Stimulated activated CD8-positive, alpha-beta memory T cell treated with anti-CD3 and anti-CD28 coated beads, Interleukin-4, amount 100 ng/mL, for 1 hour (primary cell): Measurements from ENCODE around the gene CEACAM7.
A peak's percentile ranks its signal among the peaks of the same experiment; 100 is the strongest.
"Not testable (repeated sequence)": the region's sequence is repeated elsewhere in the genome, so short reads cannot be mapped to it uniquely, and the experiment has no call there.

Experiments
- DNase-seq, 2 donors: peaks; one replicate each; pipeline ENCODE4 v3.0.0-alpha.2; 2020; ENCODE audit warnings: low read depth in 2 of 2, low spot score in 1 of 2

The CEACAM7 gene

GRCh38 chr19:41657157-41657556 lies 30.9 kb downstream of the CEACAM7 start:
- DNase-seq = no peak

- DNase-seq = not testable (repeated sequence)
These were observed 31.3 kb downstream of the CEACAM7 start for GRCh38 chr19:41656756-41657155.

GRCh38 chr19:41652250-41652649 lies 35.8 kb downstream of the CEACAM7 start:
- DNase-seq = no peak

- no peak for DNase-seq
These were observed 38.2 kb downstream of the CEACAM7 start for GRCh38 chr19:41649827-41650226.

GRCh38 chr19:41646589-41647204 lies 41.4 kb downstream of the CEACAM7 start:
- DNase-seq = no peak

- DNase-seq = peak; percentile 51 to 55
These were observed 46.1 kb downstream of the CEACAM7 start for GRCh38 chr19:41641879-41642485.

- DNase-seq = no peak
These were observed 49.4 kb downstream of the CEACAM7 start for GRCh38 chr19:41638641-41639081.

- DNase-seq = no peak
These were observed 50.6 kb downstream of the CEACAM7 start for GRCh38 chr19:41637484-41637883.

- no peak for DNase-seq
These were observed 59.9 kb downstream of the CEACAM7 start for GRCh38 chr19:41627966-41628675.

GRCh38 chr19:41626877-41627276 lies 61.2 kb downstream of the CEACAM7 start, which contains the start of gene CEACAM4:
TSS of gene CEACAM4 (minus strand) at chr19:41627074. CDS start at chr19:41626963, 111 bp downstream.
- DNase-seq = no peak

- DNase-seq = no peak
These were observed 61.8 kb downstream of the CEACAM7 start for GRCh38 chr19:41626278-41626677.

- DNase-seq = no peak
These were observed 63.1 kb downstream of the CEACAM7 start for GRCh38 chr19:41624937-41625336.

- DNase-seq = no peak
These were observed 63.6 kb downstream of the CEACAM7 start for GRCh38 chr19:41624515-41624914.

- no peak for DNase-seq
These were observed 64.7 kb downstream of the CEACAM7 start for GRCh38 chr19:41623360-41623759.
